Esophagus squamous epithelium (tissue), 5 donors: Measurements from ENCODE around the gene HECTD3. TPM values are rescaled to one million over a fixed set of nuclear protein-coding genes. Genes with fewer than 3 reads are reported as not detected.
"Not testable (repeated sequence)": the region's sequence is repeated elsewhere in the genome, so short reads cannot be mapped to it uniquely, and the experiment has no call there.

Source experiments
- DNase-seq: peaks from one replicate; lab custom pipeline; 2025; lab: John Stamatoyannopoulos, UW
- H3K27ac ChIP-seq, 4 donors: fragments of 200-600 bp; sonication (generic); one replicate each; pipeline ENCODE4 v1.5.1; 2016 to 2019; ENCODE audit warnings: mild to moderate bottlenecking in 1 of 4
- H3K27me3 ChIP-seq, 4 donors: fragments of 200-600 bp; sonication (generic); 1 replicate in 3 of 4; 2 replicates in 1 of 4; pipeline versions ENCODE4 v1.5.1 to v1.6.0; 2017 to 2021; ENCODE audit warnings: antibody characterized with exemption in 1 of 4
- H3K36me3 ChIP-seq, 3 donors: fragments of 200-600 bp; sonication (generic); one replicate each; pipeline ENCODE4 v1.5.1; 2016 to 2019
- H3K4me1 ChIP-seq, 3 donors: fragments of 200-600 bp; sonication (generic); one replicate each; pipeline ENCODE4 v1.5.1; 2017 to 2019
- H3K4me3 ChIP-seq, 4 donors: fragments of 200-600 bp; sonication (generic); 1 replicate in 3 of 4; 2 replicates in 1 of 4; pipeline ENCODE4 v1.5.1; 2016 to 2019; ENCODE audit warnings: mild to moderate bottlenecking in 2 of 4, moderate library complexity in 1 of 4
- H3K9me3 ChIP-seq, 3 donors: fragments of 200-600 bp; sonication (generic); one replicate each; pipeline ENCODE4 v1.5.1; 2016 to 2019
- POLR2A ChIP-seq, 4 donors: fragments of 450-650 bp; IDR thresholded peaks; one replicate each; pipeline ENCODE4 v1.6.1; 2017; ENCODE audit warnings: antibody characterized with exemption in 4 of 4, mild to moderate bottlenecking in 4 of 4, moderate library complexity in 3 of 4
- WGBS, 2 donors: methylation state at CpG; one replicate each; pipeline ENCODE4 v1.1.5; 2018; 5-methylcytosine and 5-hydroxymethylcytosine counted together
- intact Hi-C: fragments of 100-400 bp; cut with DNase I; formaldehyde crosslinking; loops from one replicate; pipeline ENCODE4 v1.15.0; 2022
- total RNA-seq, 4 donors: library from RNA; depleted of rRNA; stranded (reverse); fragments of >200 nt; gene quantifications; one replicate each; pipeline ENCODE4 v1.1.0, GENCODE V29; 2016
- TF ChIP-seq, protein P1 (sequence below), 6 experiments: fragments of 450-650 bp in 4 of 6; fragments of 200-600 bp in 2 of 6; sonication (generic) in 2 of 6; IDR thresholded peaks; one replicate each; pipeline ENCODE4 v1.5.1; 2016 to 2019; ENCODE audit warnings: antibody characterized with exemption in 6 of 6, mild to moderate bottlenecking in 4 of 6, moderate library complexity in 4 of 6
- donor health status: DM: yes; HTN: yes; CAD: no.

HECTD3 gene
- total RNA-seq, 4 donors from 2014 or later: 25.3 to 42.2 (median 28.2) TPM

DNA sequence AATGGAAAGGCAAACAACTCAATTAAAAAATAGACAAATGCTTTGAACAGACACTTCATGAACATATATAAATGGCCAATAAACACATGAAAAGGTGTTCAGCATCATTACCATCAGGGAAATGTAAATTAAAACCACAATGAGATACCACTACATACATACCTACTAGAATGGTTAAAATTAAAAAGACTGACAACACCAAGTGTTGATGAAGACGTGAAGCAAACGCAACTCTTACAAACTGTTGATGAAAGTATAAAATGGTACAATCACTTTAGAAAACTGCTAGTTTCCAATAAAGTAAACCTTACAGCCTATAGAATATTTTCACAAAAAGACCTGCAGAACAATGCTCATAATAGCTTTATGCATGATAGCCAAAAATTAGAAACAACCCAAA lies 34.9 kb downstream of the HECTD3 start:
- Histone ChIP-seq H3K27me3 (no peaks in the 10 kb centered on the region), H3K4me3 (no peak overlapping the region), H3K36me3 (peaks cover 4 to 98% (median 18%) of the 10 kb centered on the region in 3 donors), H3K27ac (no peak overlapping the region), H3K4me1 (no peaks in the 10 kb centered on the region), H3K9me3 (no peaks in the 10 kb centered on the region)
- no peak for TF ChIP-seq POLR2A (IDR thresholded peaks at IDR 0.05)
- TF ChIP-seq, protein P1, sequence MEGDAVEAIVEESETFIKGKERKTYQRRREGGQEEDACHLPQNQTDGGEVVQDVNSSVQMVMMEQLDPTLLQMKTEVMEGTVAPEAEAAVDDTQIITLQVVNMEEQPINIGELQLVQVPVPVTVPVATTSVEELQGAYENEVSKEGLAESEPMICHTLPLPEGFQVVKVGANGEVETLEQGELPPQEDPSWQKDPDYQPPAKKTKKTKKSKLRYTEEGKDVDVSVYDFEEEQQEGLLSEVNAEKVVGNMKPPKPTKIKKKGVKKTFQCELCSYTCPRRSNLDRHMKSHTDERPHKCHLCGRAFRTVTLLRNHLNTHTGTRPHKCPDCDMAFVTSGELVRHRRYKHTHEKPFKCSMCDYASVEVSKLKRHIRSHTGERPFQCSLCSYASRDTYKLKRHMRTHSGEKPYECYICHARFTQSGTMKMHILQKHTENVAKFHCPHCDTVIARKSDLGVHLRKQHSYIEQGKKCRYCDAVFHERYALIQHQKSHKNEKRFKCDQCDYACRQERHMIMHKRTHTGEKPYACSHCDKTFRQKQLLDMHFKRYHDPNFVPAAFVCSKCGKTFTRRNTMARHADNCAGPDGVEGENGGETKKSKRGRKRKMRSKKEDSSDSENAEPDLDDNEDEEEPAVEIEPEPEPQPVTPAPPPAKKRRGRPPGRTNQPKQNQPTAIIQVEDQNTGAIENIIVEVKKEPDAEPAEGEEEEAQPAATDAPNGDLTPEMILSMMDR (IDR thresholded peaks at IDR 0.05): no peak
- DNase-seq: no peak
- 96 to 100% methylated on average over 2 of the region's 2 CpGs for WGBS, 2 donors
- intact Hi-C loops: no loop called here

DNA sequence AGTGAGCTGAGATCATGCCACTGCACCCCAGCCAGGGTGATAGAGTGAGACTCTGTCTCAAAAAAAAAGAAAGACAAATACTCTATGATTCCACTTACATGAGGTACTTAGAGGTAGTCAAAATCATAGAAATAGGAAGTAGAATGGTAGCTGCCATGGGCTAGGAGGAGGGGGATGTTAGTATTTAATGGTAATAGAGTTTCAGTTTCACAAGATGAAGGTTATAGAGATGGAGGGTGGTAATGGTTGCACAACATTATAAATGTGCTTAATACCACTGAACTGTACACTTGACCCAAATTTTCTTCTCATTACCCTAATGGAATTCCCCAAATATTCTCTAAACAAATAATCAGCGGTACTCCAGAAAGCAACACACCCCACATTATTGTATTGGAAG lies 37.5 kb downstream of the HECTD3 start:
- TF ChIP-seq POLR2A (IDR thresholded peaks at IDR 0.05): no peak
- TF ChIP-seq, protein P1 (IDR thresholded peaks at IDR 0.05): no peak
- Histone ChIP-seq H3K27ac (no peak overlapping the region), H3K36me3 (peaks cover 0 to 72% (median 12%) of the 10 kb centered on the region in 3 donors), H3K4me1 (no peaks in the 10 kb centered on the region), H3K4me3 (no peak overlapping the region), H3K9me3 (no peaks in the 10 kb centered on the region), H3K27me3 (no peaks in the 10 kb centered on the region)
- WGBS, 2 donors: 77 to 89% methylated on average over 1 of the region's 1 CpG
- intact Hi-C loops: no loop called here
- DNase-seq: no peak

DNA sequence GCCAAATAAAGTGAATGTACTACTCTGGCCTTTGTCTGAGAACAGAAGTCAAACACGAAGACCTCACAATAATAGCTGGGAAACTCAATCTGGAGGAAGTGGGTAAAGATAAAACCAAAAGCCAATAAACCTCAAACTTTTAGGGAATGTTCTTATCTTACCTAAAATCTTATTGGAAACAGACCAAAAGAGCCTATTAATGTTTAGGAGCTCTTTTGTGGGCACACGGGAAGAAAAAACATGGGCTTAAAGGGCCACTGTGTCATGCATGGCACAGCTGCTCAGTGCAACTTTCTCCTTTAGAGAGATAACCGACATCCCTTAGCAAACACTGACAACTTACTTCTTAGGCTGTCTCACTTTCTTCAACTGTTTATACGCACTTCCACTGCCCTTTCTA lies 40.8 kb downstream of the HECTD3 start:
- H3K27me3 ChIP-seq: no peaks in the 10 kb centered on the region
- TF ChIP-seq, protein P1 (IDR thresholded peaks at IDR 0.05): no peak
- TF ChIP-seq POLR2A (IDR thresholded peaks at IDR 0.05): no peak
- 43 to 52% methylated on average over 4 of the region's 4 CpGs for WGBS, 2 donors
- no peaks in the 10 kb centered on the region for H3K4me1 ChIP-seq
- no peak for DNase-seq
- no peak overlapping the region for H3K27ac ChIP-seq
- H3K36me3 ChIP-seq: peaks cover 0 to 51% (median 0%) of the 10 kb centered on the region in 3 donors
- intact Hi-C loops: no loop called here
- no peaks in the 10 kb centered on the region for H3K9me3 ChIP-seq
- H3K4me3 ChIP-seq: no peak overlapping the region

DNA sequence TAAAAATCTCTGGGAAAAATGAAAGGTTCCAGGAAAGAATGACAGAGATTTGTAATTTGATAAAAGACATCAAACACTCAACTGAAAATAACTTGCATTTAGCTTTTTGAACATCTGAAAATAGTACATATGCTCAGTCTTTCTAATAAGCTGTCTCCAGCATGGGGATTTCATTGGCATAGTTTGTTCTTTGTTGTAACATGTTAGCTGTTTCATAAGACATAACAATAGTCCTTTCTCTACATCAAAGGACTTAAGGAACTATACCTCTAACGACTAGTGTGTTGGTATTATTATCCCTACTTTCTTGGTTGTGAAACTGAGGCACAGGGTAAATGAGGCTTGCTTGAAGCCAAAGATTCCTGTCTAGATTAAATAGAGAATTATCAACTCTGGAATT lies 46.7 kb downstream of the HECTD3 start:
- H3K36me3 ChIP-seq: peaks cover 0 to 12% (median 0%) of the 10 kb centered on the region in 3 donors
- DNase-seq: no peak
- no peak overlapping the region for H3K4me3 ChIP-seq
- 18 to 50% methylated on average over 1 of the region's 1 CpG for WGBS, 2 donors
- H3K27ac ChIP-seq: no peak overlapping the region
- no peaks in the 10 kb centered on the region for H3K9me3 ChIP-seq
- no peak for TF ChIP-seq POLR2A (IDR thresholded peaks at IDR 0.05)
- TF ChIP-seq, protein P1 (IDR thresholded peaks at IDR 0.05): no peak
- intact Hi-C loops: no loop called here
- H3K27me3 ChIP-seq: no peaks in the 10 kb centered on the region
- H3K4me1 ChIP-seq: no peaks in the 10 kb centered on the region

DNA sequence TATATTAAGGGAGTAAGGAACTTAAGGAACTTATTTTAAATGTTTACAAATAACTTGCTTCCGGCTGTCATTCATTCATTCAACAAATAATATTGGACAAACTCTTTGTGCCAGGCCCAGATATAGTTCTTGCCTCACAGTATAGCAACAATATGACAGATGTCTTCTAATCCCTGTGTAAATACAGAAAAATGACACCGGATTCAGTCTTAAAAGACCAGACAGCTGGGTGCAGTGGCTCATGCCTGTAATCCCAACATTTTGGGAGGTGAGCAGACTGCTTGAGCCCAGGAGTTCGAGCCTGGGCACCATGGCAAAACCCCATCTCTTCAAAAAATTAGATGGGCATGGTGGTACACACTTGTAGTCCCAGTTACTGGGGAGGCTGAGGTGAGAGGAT lies 48.4 kb downstream of the HECTD3 start:
- H3K4me1 ChIP-seq: no peaks in the 10 kb centered on the region
- no peaks in the 10 kb centered on the region for H3K27me3 ChIP-seq
- 85 to 87% methylated on average over 2 to 3 of the region's 3 CpGs for WGBS, 2 donors
- no peak for TF ChIP-seq POLR2A (IDR thresholded peaks at IDR 0.05)
- H3K4me3 ChIP-seq: no peak overlapping the region
- no peak for DNase-seq
- H3K9me3 ChIP-seq: no peaks in the 10 kb centered on the region
- intact Hi-C loops: no loop called here
- no peak overlapping the region for H3K27ac ChIP-seq
- H3K36me3 ChIP-seq: peaks cover 0 to 19% (median 0%) of the 10 kb centered on the region in 3 donors

DNA sequence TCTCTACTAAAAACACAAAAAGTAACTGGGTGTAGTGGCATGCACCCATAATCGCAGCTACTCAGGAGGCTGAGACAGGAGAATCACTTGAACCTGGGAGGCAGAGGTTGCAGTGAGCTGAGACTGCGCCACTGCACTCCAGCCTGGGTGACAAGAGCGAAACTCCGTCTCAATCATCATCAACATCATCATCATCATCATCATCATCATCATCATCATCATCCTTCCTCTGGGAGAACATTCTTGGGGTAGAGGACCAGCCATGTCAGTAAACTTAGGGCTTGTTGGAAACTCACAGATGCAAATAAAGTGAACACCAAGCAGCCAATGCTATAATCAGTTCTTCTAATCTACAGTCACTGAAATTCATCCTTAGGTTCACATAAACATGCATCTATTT lies 49.1 kb downstream of the HECTD3 start:
- H3K27me3 ChIP-seq, H3K4me3 ChIP-seq, intact Hi-C loops, H3K9me3 ChIP-seq, H3K4me1 ChIP-seq, DNase-seq, H3K27ac ChIP-seq: not testable (repeated sequence)
- H3K36me3 ChIP-seq: peaks cover 0 to 18% (median 0%) of the 10 kb centered on the region in 3 donors
- WGBS, 2 donors: 86 to 90% methylated on average over 2 to 3 of the region's 4 CpGs

DNA sequence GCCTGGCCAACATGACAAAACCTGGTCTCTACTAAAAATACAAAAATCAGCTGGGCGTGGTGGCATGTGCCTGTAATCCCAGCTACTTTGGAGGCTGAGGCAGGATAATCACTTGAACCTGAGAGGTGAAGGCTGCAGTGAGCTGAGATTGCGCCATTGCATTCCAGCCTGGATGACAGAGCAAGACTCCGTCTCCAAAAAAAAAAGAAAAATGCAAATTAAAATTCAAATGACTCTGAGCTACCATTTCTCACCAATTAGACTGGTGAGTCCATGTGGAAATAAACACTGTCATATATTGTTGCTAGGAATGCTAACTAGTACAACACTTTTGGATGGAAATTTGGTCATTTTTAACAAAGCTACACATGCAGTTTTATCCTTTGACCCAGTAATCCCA lies 53.6 kb downstream of the HECTD3 start:
- H3K4me3 ChIP-seq, H3K4me1 ChIP-seq, H3K27me3 ChIP-seq, intact Hi-C loops, H3K9me3 ChIP-seq, H3K27ac ChIP-seq, DNase-seq: not testable (repeated sequence)
- WGBS, 2 donors: 71 to 91% methylated on average over 3 of the region's 3 CpGs
- peaks cover 0 to 18% (median 0%) of the 10 kb centered on the region in 3 donors for H3K36me3 ChIP-seq

DNA sequence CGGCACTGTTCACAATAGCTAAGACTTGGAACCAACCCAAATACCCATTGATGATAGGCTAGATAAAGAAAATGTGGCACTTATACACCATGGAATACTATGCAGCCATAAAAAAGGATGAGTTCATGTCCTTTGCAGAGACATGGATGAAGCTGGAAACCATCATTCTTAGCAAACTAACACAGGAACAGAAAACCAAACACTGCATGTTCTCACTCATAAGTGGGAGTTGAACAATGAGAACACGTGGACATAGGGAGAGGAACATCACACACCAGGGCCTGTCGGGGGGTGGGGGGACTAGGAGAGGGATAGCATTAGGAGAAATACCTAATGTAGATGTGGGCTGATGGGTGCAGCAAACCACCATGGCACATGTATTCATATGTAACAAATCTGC lies 55.0 kb downstream of the HECTD3 start:
- H3K4me1 ChIP-seq, H3K9me3 ChIP-seq, DNase-seq, H3K27me3 ChIP-seq, intact Hi-C loops, H3K4me3 ChIP-seq, H3K27ac ChIP-seq: not testable (repeated sequence)
- 93 to 96% methylated on average over 3 of the region's 3 CpGs for WGBS, 2 donors
- H3K36me3 ChIP-seq: peaks cover 0 to 18% (median 0%) of the 10 kb centered on the region in 3 donors
